ENCODE measurements around the gene ITIH1.

ITIH1 gene

GRCh38 chr3:52813810-52814209 lies 36.4 kb downstream of the ITIH1 start:
- DNase-seq (ENCODE audit: low read depth): no peak

GRCh38 chr3:52816199-52816598 lies 38.8 kb downstream of the ITIH1 start:
- no peak for DNase-seq (ENCODE audit: low read depth)

- no peak for DNase-seq (ENCODE audit: low read depth)
Observed at GRCh38 chr3:52816654-52817053, 39.3 kb downstream of the ITIH1 start.

GRCh38 chr3:52817221-52817620 lies 39.8 kb downstream of the ITIH1 start:
- DNase-seq (ENCODE audit: low read depth): no peak

GRCh38 chr3:52817860-52818259 lies 40.5 kb downstream of the ITIH1 start:
- no peak for DNase-seq (ENCODE audit: low read depth)

- no peak for DNase-seq (ENCODE audit: low read depth)
Observed at GRCh38 chr3:52819936-52820335, 42.5 kb downstream of the ITIH1 start.

- DNase-seq (ENCODE audit: low read depth): no peak
Observed at GRCh38 chr3:52820736-52821135, 43.3 kb downstream of the ITIH1 start.

GRCh38 chr3:52822363-52822762 lies 45.0 kb downstream of the ITIH1 start:
- no peak for DNase-seq (ENCODE audit: low read depth)

GRCh38 chr3:52824037-52824436 lies 46.6 kb downstream of the ITIH1 start:
- no peak for DNase-seq (ENCODE audit: low read depth)

GRCh38 chr3:52827441-52827840 lies 50.0 kb downstream of the ITIH1 start:
- DNase-seq (ENCODE audit: low read depth): no peak

- DNase-seq (ENCODE audit: low read depth): no peak
Observed at GRCh38 chr3:52827866-52828376, 50.5 kb downstream of the ITIH1 start.

GRCh38 chr3:52829482-52829881 lies 52.1 kb downstream of the ITIH1 start:
- no peak for DNase-seq (ENCODE audit: low read depth)

GRCh38 chr3:52829906-52830463 lies 52.6 kb downstream of the ITIH1 start:
- no peak for DNase-seq (ENCODE audit: low read depth)

- no peak for DNase-seq (ENCODE audit: low read depth)
Observed at GRCh38 chr3:52830535-52831258, 53.3 kb downstream of the ITIH1 start, which contains the start of gene ITIH4. Gene ITIH4, minus strand, starts transcription at chr3:52830672. Its CDS starts 30 bp downstream, at chr3:52830642.

- no peak for DNase-seq (ENCODE audit: low read depth)
Observed at GRCh38 chr3:52831500-52832301, 54.3 kb downstream of the ITIH1 start.

GRCh38 chr3:52833202-52833601 lies 55.8 kb downstream of the ITIH1 start:
- DNase-seq (ENCODE audit: low read depth): no peak

GRCh38 chr3:52834871-52835501 lies 57.6 kb downstream of the ITIH1 start, which contains the start of gene MUSTN1:
Gene MUSTN1, minus strand, starts transcription at chr3:52835019. Its CDS starts 71 bp downstream, at chr3:52834948.
- no peak for DNase-seq (ENCODE audit: low read depth)

- DNase-seq (ENCODE audit: low read depth): no peak
Observed at GRCh38 chr3:52835766-52836470, 58.5 kb downstream of the ITIH1 start.

- DNase-seq (ENCODE audit: low read depth): no peak
Observed at GRCh38 chr3:52836471-52836845, 59.1 kb downstream of the ITIH1 start.

- no peak for DNase-seq (ENCODE audit: low read depth)
Observed at GRCh38 chr3:52836986-52837385, 59.6 kb downstream of the ITIH1 start.

- DNase-seq (ENCODE audit: low read depth): no peak
Observed at GRCh38 chr3:52838561-52839267, 61.3 kb downstream of the ITIH1 start.

Measured in stimulated activated CD8-positive, alpha-beta memory T cell treated with anti-CD3 and anti-CD28 coated beads, Interleukin-15, amount 100 ng/mL, for 24 hours (primary cell).